NT2/D1 (cell line): ENCODE data around the gene EPB41L1.

Source experiments
- DNase-seq: peaks from one replicate; pipeline ENCODE4 v3.0.0-alpha.2; 2011; ENCODE audit warnings: low read depth, low spot score
- H3K27me3 ChIP-seq: 2 replicates; pipeline ENCODE4 v1.6.0; 2011; ENCODE audit warnings: mild to moderate bottlenecking; ENCODE audit not compliant: insufficient read length, insufficient read depth
- H3K36me3 ChIP-seq: 2 replicates; pipeline ENCODE4 v1.6.1; 2011; ENCODE audit warnings: mild to moderate bottlenecking, low read length, mixed read lengths; ENCODE audit not compliant: insufficient read depth, insufficient read length
- H3K4me1 ChIP-seq: 2 replicates; pipeline ENCODE4 v1.5.1; 2011; ENCODE audit not compliant: insufficient read depth, insufficient read length
- H3K4me3 ChIP-seq: 2 replicates; pipeline ENCODE4 v1.5.1; 2011; ENCODE audit warnings: low read depth; ENCODE audit not compliant: insufficient read length
- H3K9ac ChIP-seq: 2 replicates; pipeline ENCODE4 v1.6.0; 2011; ENCODE audit warnings: low read depth; ENCODE audit not compliant: insufficient read length
- H3K9me3 ChIP-seq: 2 replicates; pipeline ENCODE4 v1.5.1; 2011; ENCODE audit warnings: mild to moderate bottlenecking, low read length; ENCODE audit not compliant: insufficient read depth
- SUZ12 ChIP-seq: IDR thresholded peaks from 2 replicates; pipeline ENCODE4 v1.6.1; 2011; ENCODE audit not compliant: insufficient read length, insufficient read depth; ENCODE audit errors: extremely low read depth
- YY1 ChIP-seq: IDR thresholded peaks from 2 replicates; pipeline ENCODE4 v1.6.1; 2011; ENCODE audit not compliant: insufficient read length, insufficient read depth
- ZNF274 ChIP-seq: IDR thresholded peaks from 2 replicates; pipeline ENCODE4 v1.6.1; 2011; ENCODE audit warnings: mild to moderate bottlenecking, low read depth, low read length

Gene EPB41L1

DNA sequence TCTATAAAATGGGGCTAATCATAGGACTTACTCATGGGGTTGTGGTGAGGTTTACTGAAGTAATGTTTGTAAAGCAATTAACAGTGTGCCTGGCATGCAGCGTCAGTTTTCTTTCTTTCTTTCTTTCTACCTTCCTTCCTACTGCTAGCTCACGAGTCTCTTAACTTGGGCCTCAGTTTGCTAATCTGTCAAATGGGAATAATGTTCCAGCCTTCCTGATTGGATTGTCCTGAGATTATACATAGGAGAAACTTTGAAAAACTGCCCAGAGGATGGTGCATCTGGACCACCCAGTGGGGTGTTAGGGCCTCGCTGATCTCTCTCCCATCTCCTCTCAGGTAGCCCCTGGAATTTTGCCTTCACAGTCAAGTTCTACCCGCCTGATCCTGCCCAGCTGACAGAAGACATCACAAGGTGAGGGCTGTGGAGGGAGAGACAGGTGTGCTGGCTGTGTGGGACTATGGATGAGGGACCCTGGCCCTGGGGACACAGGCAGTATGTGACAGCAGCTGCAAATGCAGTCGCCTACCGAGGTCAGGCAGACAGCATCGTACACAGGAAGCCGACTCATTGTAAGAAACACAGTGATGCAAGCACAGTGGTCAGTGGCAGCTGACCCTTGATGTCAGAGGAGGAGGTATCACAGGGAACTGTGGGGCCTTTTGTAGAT, 27.5 kb downstream of the EPB41L1 start:
- no peak for DNase-seq
- Histone ChIP-seq H3K9me3 (no peaks in the 10 kb centered on the region), H3K4me1 (peaks cover 3% of the 10 kb centered on the region), H3K27me3 (no peaks in the 10 kb centered on the region), H3K4me3 (no peak overlapping the region), H3K36me3 (peaks cover 62% of the 10 kb centered on the region), H3K9ac (no peak overlapping the region)
- TF ChIP-seq ZNF274 (no peak), YY1 (no peak), SUZ12 (no peak)

DNA sequence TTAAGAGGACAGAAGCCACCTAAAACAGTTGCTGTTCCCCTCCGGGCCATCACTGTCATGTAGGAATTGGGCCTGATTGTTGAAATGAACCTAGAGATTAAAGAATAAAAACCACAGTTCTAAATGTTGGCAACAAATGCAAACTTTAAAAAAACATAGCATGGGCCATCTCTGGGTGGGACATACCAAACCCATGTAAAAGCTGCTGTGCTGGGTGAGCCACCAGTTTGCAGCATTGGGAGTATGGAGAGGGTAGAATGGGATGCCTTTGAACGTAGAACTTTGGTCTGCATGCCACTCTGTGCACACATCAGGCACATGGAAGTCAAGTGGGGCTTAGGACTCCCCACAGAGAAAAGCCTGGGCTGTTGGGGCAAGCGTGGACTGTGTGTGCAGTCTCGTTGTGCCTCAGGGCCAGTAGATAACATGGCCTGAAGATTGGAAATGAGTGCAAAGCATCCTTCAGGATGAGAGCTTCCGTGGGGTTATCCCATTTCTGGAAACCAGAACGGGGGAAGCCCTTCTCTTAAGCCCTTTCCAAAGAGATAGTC, 28.1 kb downstream of the EPB41L1 start:
- H3K9me3 ChIP-seq: no peaks in the 10 kb centered on the region
- TF ChIP-seq ZNF274 (no peak), SUZ12 (no peak), YY1 (no peak)
- no peak overlapping the region for H3K4me3 ChIP-seq
- no peak for DNase-seq
- H3K27me3 ChIP-seq: no peaks in the 10 kb centered on the region
- peaks cover 3% of the 10 kb centered on the region for H3K4me1 ChIP-seq
- no peak overlapping the region for H3K9ac ChIP-seq
- peaks cover 59% of the 10 kb centered on the region for H3K36me3 ChIP-seq

DNA sequence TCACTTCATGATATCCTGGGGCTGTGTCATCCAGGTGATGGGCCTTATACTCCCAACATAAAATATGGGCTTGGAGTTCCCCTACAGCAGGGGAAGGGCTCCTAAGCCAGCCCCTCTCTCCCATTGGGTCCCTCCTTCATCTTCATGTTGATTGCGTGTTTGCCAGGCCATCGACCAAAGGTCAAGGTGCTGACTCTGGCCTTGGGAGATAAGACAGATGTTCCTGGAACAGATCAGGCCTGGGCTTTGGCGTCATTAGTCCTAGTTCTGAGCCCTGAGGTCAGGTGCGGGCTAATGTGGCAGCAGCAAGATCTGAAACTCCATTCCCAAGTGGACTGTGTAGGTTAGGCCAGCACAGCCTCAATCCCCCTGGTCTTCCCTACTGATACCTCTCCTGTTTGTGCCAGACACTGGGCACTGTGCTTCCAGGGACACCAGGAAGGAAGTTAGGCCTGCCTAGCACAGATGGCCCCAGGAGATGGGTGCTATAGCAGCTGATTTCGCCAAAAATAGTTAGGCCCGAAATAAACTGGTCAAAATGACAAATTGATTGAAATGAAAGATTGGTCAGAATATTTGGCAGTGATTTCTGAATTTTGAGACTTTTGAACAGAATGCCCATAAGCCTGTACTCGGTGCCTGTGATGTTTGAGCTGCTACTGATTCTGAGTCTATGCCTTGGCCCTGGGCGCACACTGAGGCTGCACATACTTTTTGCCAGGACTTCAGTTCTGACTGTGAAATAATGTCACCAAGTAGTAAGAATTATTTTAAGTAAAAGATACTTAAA, 28.8 kb downstream of the EPB41L1 start:
- H3K4me3 ChIP-seq: no peak overlapping the region
- no peak for TF ChIP-seq ZNF274
- peaks cover 59% of the 10 kb centered on the region for H3K36me3 ChIP-seq
- H3K9ac ChIP-seq: no peak overlapping the region
- H3K4me1 ChIP-seq: peaks cover 3% of the 10 kb centered on the region
- H3K9me3 ChIP-seq: no peaks in the 10 kb centered on the region
- H3K27me3 ChIP-seq: no peaks in the 10 kb centered on the region
- DNase-seq: no peak

DNA sequence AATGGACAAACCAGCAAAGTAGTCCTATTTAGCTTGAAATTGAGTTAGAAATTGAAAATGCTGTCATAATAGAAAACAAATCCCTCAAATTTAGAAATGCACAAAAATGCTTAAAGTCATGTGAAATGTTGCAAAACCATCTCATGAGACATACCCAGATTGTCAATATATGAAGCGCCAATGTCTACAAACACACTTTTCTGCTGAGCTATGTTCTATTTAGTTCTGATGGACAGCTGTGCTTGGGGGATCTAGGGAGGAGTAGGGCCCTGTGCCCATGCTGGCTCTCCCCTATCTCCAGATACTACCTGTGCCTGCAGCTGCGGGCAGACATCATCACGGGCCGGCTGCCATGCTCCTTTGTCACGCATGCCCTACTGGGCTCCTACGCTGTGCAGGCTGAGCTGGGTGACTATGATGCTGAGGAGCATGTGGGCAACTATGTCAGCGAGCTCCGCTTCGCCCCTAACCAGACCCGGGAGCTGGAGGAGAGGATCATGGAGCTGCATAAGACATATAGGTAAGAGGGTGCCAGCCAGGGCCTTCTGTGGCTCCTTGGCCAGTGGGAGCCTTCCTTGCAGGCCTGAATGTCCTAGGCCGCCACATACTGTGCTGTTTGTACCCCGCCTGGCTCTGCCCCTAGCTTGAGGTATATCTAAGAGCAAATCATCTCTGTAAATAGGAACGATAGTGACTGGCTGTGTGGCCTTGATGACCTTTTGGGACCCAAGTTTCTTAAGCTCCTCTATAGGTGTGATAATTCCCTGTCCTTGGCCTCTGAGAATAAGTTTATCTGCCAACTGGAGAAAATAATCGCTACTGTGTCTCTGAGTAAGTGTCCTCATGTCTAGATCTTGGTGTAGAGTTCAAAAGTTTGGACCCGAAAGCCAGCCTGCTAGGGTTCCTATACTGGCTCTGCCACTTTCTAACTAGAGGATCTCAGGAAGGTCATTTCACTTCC, 30.6 kb downstream of the EPB41L1 start:
- TF ChIP-seq ZNF274: no peak
- no peak for TF ChIP-seq SUZ12
- no peak for TF ChIP-seq YY1
- Histone ChIP-seq H3K36me3 (peaks cover 57% of the 10 kb centered on the region), H3K4me3 (no peak overlapping the region), H3K4me1 (no peaks in the 10 kb centered on the region), H3K9me3 (no peaks in the 10 kb centered on the region), H3K9ac (no peak overlapping the region), H3K27me3 (no peaks in the 10 kb centered on the region)
- DNase-seq: no peak

DNA sequence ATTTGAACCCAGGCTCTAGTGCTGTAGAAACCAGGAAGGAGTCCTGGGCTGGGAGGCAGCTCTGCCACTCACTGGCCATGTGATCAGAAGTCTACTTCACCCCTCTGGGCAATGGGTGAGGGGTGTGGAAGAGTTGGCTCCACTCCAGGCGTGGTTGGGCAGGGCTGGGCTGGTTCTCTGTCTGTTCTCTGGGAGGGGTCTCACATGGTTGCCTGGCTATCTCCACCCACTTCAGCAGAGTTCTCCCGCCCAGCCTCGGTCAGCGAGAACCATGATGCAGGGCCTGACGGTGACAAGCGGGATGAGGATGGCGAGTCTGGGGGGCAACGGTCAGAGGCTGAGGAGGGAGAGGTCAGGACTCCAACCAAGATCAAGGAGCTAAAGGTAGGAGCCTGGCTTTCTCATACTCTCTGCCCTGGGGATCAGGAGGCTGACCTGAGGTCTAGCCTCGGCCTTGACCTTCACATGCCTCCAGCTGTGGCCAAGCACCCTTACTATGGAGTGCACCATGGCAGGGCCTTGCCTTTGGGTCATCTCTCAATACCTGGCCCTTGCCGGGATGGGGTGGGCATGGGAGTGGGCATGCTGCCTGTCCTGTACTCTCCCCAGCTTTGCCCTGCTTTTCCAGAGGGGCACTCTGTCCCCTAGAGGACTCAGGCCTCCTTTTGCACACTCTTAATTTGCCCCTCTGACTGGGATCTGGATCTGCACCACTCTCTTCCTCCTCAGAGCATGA, 39.6 kb downstream of the EPB41L1 start:
- Histone ChIP-seq H3K9ac (no peak overlapping the region), H3K36me3 (peaks cover 66% of the 10 kb centered on the region), H3K4me3 (no peak overlapping the region), H3K4me1 (no peaks in the 10 kb centered on the region), H3K9me3 (no peaks in the 10 kb centered on the region), H3K27me3 (no peaks in the 10 kb centered on the region)
- DNase-seq: no peak
- TF ChIP-seq SUZ12: no peak
- TF ChIP-seq YY1: no peak
- no peak for TF ChIP-seq ZNF274

DNA sequence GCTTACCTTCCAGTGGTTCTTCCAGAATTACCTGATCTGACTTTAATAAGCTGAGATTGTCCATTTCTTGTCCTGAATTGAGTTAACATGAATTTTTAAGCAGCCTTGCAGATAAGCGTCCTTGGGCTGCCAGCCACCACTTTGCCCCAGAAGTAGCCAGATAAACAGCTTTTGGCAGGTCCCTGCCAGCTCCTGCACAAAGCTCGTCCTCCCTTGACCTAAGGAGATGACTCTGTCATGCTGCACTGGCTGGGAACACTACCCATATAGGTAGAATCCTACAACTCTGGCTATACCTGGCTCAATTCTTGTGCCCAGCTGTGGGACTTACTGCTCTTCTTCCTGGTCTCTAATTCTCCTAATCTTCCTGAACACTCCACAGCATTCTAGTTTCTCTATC, 42.1 kb downstream of the EPB41L1 start:
- H3K4me1 ChIP-seq: no peaks in the 10 kb centered on the region
- H3K9ac ChIP-seq: no peak overlapping the region
- H3K4me3 ChIP-seq: no peak overlapping the region
- peaks cover 50% of the 10 kb centered on the region for H3K36me3 ChIP-seq
- no peaks in the 10 kb centered on the region for H3K27me3 ChIP-seq
- no peak for DNase-seq
- H3K9me3 ChIP-seq: no peaks in the 10 kb centered on the region
- TF ChIP-seq YY1: no peak
- no peak for TF ChIP-seq ZNF274
- no peak for TF ChIP-seq SUZ12
